NOMO-1 treated with DMSO at 0.1 percent for 48 hours (cell line): ENCODE data around the gene DHX58.

Experiments
- DNase-seq: peaks from one replicate; lab custom pipeline; 2025; ENCODE audit not compliant: unreplicated experiment; lab: John Stamatoyannopoulos, UW

The DHX58 gene

DNA sequence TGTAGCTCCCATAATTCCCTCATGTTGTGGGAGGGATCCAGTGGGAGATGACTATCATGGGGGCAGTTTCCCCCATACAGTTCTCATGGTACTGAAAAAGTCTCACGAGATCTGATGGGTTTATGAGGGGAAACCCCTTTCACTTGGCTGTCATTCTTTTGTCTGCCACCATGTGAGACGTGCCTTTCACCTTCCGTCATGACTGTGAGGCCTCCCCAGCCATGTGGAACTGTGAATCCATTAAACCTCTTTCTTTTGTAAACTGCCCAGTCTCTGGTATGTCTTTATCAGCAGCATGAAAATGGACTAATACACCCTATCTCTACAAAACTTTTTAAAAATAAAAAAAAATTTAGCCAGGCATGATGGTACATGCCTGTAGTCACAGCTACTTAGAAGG lies 55.9 kb downstream of the DHX58 start:
- DNase-seq, result no peak

DNA sequence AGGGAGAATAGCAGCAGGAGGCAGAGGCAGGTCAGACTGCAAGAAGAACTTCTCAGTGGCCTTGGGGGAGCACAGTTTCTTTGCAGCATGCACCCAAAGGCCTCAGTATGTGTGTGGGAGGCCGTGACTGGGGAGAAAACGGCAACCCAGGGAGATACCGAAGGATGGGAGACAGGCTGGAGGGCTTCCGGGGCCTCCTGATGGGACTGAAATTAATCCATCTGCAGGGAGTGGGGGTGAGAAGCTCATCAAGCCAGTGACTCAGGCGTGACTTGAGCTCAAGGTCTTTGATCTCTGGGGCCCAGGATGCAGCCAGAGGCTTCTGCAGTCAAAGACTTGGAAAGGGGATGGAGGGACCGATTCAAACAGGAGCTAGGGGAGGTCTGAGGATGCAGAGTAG lies 57.0 kb downstream of the DHX58 start:
- no peak for DNase-seq

DNA sequence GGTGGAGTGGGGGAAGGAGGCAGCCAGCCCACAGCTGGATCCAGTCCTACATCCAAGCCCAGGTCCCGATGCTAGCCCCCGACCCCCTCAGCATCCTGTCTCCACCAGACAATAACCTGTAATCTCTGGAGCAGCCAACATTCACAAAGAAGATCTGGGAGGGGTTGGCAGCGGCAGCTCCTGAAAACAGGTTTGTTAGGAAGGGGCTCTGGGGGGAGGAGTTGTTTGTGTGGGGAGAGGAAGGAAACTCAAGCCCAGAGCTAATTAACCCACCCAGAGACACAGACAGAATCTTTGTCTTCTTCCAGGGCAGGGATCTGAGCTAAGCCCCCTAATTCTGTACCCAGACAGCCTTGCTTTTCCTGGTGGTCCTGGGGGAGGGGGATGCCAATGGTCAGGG lies 57.5 kb downstream of the DHX58 start:
- no peak for DNase-seq

DNA sequence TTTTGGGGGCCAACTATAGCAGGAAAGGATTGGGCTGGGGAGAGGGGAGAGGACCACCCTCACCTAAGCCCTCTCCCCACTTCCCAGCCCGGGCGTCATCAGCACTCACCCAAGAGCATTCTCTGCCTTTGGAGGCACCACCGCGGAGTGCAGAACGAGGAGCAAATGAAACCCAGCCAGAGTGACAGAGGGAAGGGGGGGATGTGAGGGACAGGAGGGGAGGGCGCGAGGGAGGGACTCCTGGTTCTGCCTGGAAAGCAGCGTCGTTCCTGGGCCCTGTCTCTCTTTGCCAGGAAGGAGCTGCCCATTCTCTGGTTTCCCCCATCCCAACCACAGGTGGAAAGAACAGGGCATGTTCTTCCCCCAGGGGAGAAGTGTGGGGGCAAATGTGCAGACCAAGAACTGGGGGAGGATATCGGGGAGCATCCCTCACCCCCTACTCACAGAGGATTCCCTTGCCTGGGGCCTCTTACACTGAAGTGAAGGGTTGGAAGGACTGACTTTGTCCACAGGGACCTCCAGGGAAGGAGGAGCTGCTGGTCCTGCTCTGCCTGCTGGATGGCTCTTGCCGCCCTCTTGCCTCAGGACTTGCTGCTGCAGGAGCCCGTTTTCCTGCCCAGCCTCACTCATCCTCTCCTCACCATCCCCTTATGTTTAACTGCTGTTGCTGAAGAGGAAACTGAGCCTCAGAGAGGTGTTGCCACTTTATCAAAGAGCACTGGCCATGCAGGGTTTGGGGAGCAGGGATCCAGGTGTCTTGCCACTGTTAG lies 58.6 kb downstream of the DHX58 start:
- DNase-seq, result no peak

DNA sequence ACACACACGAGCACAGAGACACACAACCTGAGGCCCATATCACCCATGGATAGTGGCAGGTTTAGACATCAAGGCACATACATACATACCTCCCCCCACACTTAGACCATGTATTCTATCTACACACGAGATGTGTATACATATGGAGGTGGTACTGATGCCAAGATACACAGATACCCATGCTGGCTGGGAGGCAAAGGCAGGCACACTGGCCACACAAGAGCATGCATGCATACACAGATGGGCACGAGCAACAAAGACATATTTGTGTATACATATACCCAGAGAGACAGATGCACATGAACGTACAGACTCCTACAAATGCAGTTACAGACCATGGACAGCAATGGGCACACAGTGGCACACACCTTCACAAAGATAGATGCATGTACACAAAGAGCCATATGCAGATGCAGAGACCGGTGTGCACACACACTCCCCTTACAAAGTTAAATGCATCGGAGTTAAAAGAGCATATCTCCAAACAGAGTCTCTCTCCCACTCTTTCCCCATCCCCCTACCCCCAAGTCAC lies 60.1 kb downstream of the DHX58 start:
- no peak for DNase-seq

DNA sequence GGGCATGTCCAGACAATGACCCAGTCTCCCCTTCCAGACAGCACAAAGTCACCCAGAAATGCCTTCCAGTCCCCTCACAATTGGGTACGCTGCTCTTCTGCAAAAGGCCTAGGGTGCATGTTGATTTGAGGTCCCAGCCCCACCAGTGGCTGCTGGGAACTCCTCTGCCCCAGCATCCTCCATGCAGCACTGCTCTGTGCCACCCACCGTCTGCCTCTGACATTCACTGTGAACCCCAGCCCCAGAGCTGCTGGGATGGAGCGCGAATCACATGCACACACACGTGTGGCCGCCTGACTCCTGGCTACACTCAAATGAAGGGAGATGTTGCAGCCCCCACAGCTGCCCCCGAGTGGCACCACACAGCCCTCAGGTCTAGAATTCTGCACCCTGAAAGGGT lies 60.9 kb downstream of the DHX58 start:
- DNase-seq, result no peak
